SJCRH30 (cell line): ENCODE results near the gene DENND1A. TPM values are rescaled to one million over a fixed set of nuclear protein-coding genes. Genes with fewer than 3 reads are reported as not detected.

Source experiments
- DNase-seq, 2 experiments: peaks; one replicate each; pipeline ENCODE4 v3.0.0-alpha.2; 2015 to 2020
- H3K27ac ChIP-seq: fragments of 250-450 bp; sonication (Bioruptor Pico); 2 replicates; pipeline ENCODE4 v1.5.1; 2020; ENCODE audit warnings: mild to moderate bottlenecking, moderate library complexity
- H3K27me3 ChIP-seq: fragments of 250-450 bp; sonication (Bioruptor Pico); 2 replicates; pipeline ENCODE4 v1.5.1; 2020; ENCODE audit warnings: mild to moderate bottlenecking, moderate library complexity
- H3K36me3 ChIP-seq: fragments of 250-450 bp; sonication (Bioruptor Pico); 2 replicates; pipeline ENCODE4 v1.5.1; 2020; ENCODE audit warnings: mild to moderate bottlenecking, moderate library complexity
- H3K4me1 ChIP-seq: fragments of 250-450 bp; sonication (Bioruptor Pico); 2 replicates; pipeline ENCODE4 v1.5.1; 2020; ENCODE audit warnings: mild to moderate bottlenecking, moderate library complexity
- H3K4me3 ChIP-seq: fragments of 250-450 bp; sonication (Bioruptor Pico); 2 replicates; pipeline ENCODE4 v1.5.1; 2020; ENCODE audit warnings: mild to moderate bottlenecking, moderate library complexity
- H3K9me3 ChIP-seq: fragments of 250-450 bp; sonication (Bioruptor Pico); replicated peaks from 2 replicates; pipeline ENCODE4 v1.5.1; 2020; ENCODE audit warnings: mild to moderate bottlenecking, moderate library complexity
- total RNA-seq: library from RNA; depleted of rRNA; stranded (reverse); fragments of >200 nt; shearing (Covaris generic); gene quantifications from 2 replicates; pipeline ENCODE4 v1.2.3, GENCODE V29; 2014

DENND1A gene
- total RNA-seq, 1 experiment from 2014 or later = 41.3 TPM

DNA sequence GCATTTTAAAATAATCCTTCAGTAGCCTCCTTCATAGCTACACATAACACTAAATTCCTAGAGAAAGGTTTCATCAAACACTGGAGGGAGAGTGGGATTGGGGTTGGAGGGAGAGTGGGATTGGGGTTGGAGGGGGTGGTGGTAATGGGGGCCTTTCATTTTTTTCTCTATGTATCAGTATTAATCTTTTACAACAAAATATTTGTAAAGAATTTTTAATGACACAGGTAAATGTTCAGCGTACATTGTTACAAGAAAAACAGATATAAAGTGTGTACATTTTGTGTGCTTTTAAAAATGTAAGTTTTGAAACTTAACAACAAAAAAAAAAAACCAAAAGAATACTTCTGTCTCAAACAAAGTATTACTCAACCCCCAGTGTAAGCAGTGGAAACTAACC, 266.4 kb downstream of the DENND1A start:
- DNase-seq = no peak
- Histone ChIP-seq H3K9me3 (peaks cover 13% of the 10 kb centered on the region; the same call in 1 of the 2 replicates), H3K4me3 (no peak overlapping the region), H3K36me3 (peaks cover 2% of the 10 kb centered on the region; the same call in 1 of the 2 replicates), H3K27ac (no peak overlapping the region), H3K27me3 (no peaks in the 10 kb centered on the region), H3K4me1 (peaks cover 12% of the 10 kb centered on the region)

- peaks cover 15% of the 10 kb centered on the region for H3K4me1 ChIP-seq
- no peaks in the 10 kb centered on the region; the same call in 1 of the 2 replicates for H3K27me3 ChIP-seq
- no peak overlapping the region for H3K27ac ChIP-seq
- no peak overlapping the region for H3K4me3 ChIP-seq
- peaks cover 8% of the 10 kb centered on the region for H3K36me3 ChIP-seq
- peaks cover 13% of the 10 kb centered on the region; the same call in 1 of the 2 replicates for H3K9me3 ChIP-seq
- DNase-seq = no peak
Observed at GRCh38 chr9:123662057-123662776, 267.7 kb downstream of the DENND1A start.

- Histone ChIP-seq H3K27ac (no peak overlapping the region), H3K36me3 (peaks cover 8% of the 10 kb centered on the region; the same call in 1 of the 2 replicates), H3K4me3 (no peak overlapping the region), H3K27me3 (no peaks in the 10 kb centered on the region; the same call in 1 of the 2 replicates), H3K9me3 (peaks cover 13% of the 10 kb centered on the region; the same call in 1 of the 2 replicates), H3K4me1 (peaks cover 15% of the 10 kb centered on the region)
- peak; percentile 24 to 54 for DNase-seq
Observed at GRCh38 chr9:123660691-123661466, 269.0 kb downstream of the DENND1A start.

DNA sequence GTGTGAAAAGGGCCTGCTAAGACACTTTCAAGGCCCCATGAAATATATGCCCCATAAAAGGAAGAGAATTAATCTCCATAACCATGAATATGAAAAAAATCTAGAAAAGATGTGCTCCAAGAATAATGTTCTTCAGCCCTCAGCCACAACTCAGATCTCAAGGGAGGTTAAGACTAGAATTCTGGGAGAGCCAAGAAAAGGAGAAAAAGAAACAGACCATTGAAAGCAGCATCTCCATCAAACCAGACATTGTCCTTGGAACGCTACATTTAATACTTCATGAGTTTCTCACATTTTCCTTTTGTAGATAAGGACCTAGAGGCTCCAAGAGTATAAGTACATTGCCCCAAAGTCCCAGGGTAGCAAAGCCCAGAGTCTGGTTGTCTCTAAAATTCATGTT, 270.6 kb downstream of the DENND1A start:
- Histone ChIP-seq H3K4me3 (no peak overlapping the region), H3K27ac (no peak overlapping the region), H3K36me3 (peaks cover 8% of the 10 kb centered on the region; the same call in 1 of the 2 replicates), H3K4me1 (peaks cover 15% of the 10 kb centered on the region), H3K27me3 (no peaks in the 10 kb centered on the region; the same call in 1 of the 2 replicates), H3K9me3 (peaks cover 13% of the 10 kb centered on the region; the same call in 1 of the 2 replicates)
- DNase-seq = no peak

- H3K4me3 ChIP-seq = no peak overlapping the region
- H3K27me3 ChIP-seq = no peaks in the 10 kb centered on the region; the same call in 1 of the 2 replicates
- H3K27ac ChIP-seq = no peak overlapping the region
- H3K36me3 ChIP-seq = peaks cover 8% of the 10 kb centered on the region; the same call in 1 of the 2 replicates
- no peak for DNase-seq
- peaks cover 10% of the 10 kb centered on the region; the same call in 1 of the 2 replicates for H3K9me3 ChIP-seq
- H3K4me1 ChIP-seq = peaks cover 15% of the 10 kb centered on the region
Observed at GRCh38 chr9:123658792-123659191, 271.1 kb downstream of the DENND1A start.

- Histone ChIP-seq H3K9me3 (peaks cover 10% of the 10 kb centered on the region; the same call in 1 of the 2 replicates), H3K4me3 (no peak overlapping the region), H3K27ac (no peak overlapping the region), H3K27me3 (no peaks in the 10 kb centered on the region; the same call in 1 of the 2 replicates), H3K36me3 (peaks cover 8% of the 10 kb centered on the region; the same call in 1 of the 2 replicates), H3K4me1 (peaks cover 15% of the 10 kb centered on the region)
- no peak for DNase-seq
Observed at GRCh38 chr9:123657941-123658340, 272.0 kb downstream of the DENND1A start.

DNA sequence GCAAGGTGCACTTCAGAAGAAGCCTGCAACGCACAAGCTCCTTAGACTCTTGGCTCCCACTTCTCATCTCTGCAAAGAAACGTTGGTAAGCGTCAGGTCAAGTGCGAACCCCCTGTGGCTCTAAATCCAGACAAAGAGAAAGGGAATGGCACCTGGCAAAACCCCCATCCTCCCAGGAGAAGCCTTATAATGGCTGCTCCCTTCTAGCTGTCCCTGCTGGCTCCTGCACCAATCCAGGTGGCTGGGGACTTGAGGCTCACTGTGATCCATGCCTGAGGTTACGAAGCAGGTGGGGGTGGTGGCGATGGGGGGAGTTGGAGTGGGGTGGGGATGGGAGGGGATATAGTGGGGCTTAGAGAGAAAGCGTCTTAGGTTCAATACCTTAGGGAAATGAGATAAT, 272.8 kb downstream of the DENND1A start:
- no peak overlapping the region for H3K27ac ChIP-seq
- H3K27me3 ChIP-seq = no peaks in the 10 kb centered on the region; the same call in 1 of the 2 replicates
- peaks cover 15% of the 10 kb centered on the region for H3K4me1 ChIP-seq
- no peak for DNase-seq
- peaks cover 9% of the 10 kb centered on the region; the same call in 1 of the 2 replicates for H3K9me3 ChIP-seq
- H3K4me3 ChIP-seq = no peak overlapping the region
- H3K36me3 ChIP-seq = peaks cover 8% of the 10 kb centered on the region; the same call in 1 of the 2 replicates

- no peak overlapping the region for H3K27ac ChIP-seq
- H3K9me3 ChIP-seq = peaks cover 3% of the 10 kb centered on the region; the same call in 1 of the 2 replicates
- DNase-seq = no peak
- no peaks in the 10 kb centered on the region; the same call in 1 of the 2 replicates for H3K27me3 ChIP-seq
- H3K4me1 ChIP-seq = peaks cover 15% of the 10 kb centered on the region
- H3K4me3 ChIP-seq = no peak overlapping the region
- peaks cover 6% of the 10 kb centered on the region; the same call in 1 of the 2 replicates for H3K36me3 ChIP-seq
Observed at GRCh38 chr9:123656565-123656964, 273.4 kb downstream of the DENND1A start.

- Histone ChIP-seq H3K27ac (no peak overlapping the region), H3K36me3 (peaks cover 6% of the 10 kb centered on the region; the same call in 1 of the 2 replicates), H3K9me3 (no peaks in the 10 kb centered on the region), H3K4me1 (peaks cover 13% of the 10 kb centered on the region), H3K27me3 (no peaks in the 10 kb centered on the region; the same call in 1 of the 2 replicates), H3K4me3 (no peak overlapping the region)
- DNase-seq = no peak
Observed at GRCh38 chr9:123655681-123656423, 274.1 kb downstream of the DENND1A start.

DNA sequence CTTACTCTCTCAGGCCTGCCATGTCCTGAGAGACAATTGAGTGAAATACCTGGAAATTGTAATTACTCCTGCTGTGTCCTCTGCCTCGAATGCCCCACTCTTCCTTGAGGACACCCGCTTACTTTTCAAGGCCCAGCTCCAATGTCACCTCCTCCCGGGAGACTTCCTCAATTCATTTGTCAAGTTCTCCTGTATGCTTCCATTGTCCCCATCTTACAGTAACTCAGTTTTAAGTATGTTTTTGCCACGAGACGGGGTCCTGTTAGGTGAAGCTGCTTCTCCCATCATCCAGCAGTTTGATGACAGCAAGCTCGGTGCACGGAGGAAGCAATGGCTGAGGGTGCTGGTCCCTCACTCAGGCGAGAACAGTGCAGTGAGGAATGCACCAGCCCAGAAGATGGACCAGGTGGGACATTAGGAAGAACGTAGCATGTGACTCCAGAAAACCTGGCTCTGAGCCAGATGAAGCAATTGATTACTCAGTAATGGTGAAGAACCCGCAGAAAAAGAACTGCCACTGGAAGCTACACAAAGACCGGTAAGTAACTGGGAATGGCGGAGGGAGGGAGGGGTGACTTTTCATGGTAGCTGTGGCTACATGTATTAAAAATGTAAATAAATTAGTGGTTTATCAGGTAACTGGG, 274.8 kb downstream of the DENND1A start:
- H3K9me3 ChIP-seq = no peaks in the 10 kb centered on the region
- peaks cover 6% of the 10 kb centered on the region for H3K4me1 ChIP-seq
- no peaks in the 10 kb centered on the region; the same call in 1 of the 2 replicates for H3K27me3 ChIP-seq
- no peak overlapping the region for H3K27ac ChIP-seq
- H3K4me3 ChIP-seq = no peak overlapping the region
- peaks cover 6% of the 10 kb centered on the region; the same call in 1 of the 2 replicates for H3K36me3 ChIP-seq
- DNase-seq = no peak

GRCh38 chr9:123654218-123654993, 275.5 kb downstream of the DENND1A start:
- peaks cover 6% of the 10 kb centered on the region; the same call in 1 of the 2 replicates for H3K36me3 ChIP-seq
- H3K27ac ChIP-seq = no peak overlapping the region
- H3K4me1 ChIP-seq = peaks cover 6% of the 10 kb centered on the region
- H3K9me3 ChIP-seq = no peaks in the 10 kb centered on the region
- H3K27me3 ChIP-seq = no peaks in the 10 kb centered on the region; the same call in 1 of the 2 replicates
- no peak for DNase-seq
- no peak overlapping the region for H3K4me3 ChIP-seq

GRCh38 chr9:123652416-123652815, 277.5 kb downstream of the DENND1A start:
- no peaks in the 10 kb centered on the region for H3K27me3 ChIP-seq
- H3K36me3 ChIP-seq = peaks cover 9% of the 10 kb centered on the region
- H3K9me3 ChIP-seq = no peaks in the 10 kb centered on the region
- DNase-seq = peak; percentile 26 to 31
- no peak overlapping the region for H3K27ac ChIP-seq
- H3K4me3 ChIP-seq = no peak overlapping the region
- H3K4me1 ChIP-seq = no peaks in the 10 kb centered on the region; the same call in 1 of the 2 replicates

GRCh38 chr9:123651871-123652270, 278.1 kb downstream of the DENND1A start:
- Histone ChIP-seq H3K4me1 (no peaks in the 10 kb centered on the region; the same call in 1 of the 2 replicates), H3K9me3 (no peaks in the 10 kb centered on the region), H3K27ac (no peak overlapping the region), H3K4me3 (no peak overlapping the region), H3K36me3 (peaks cover 9% of the 10 kb centered on the region), H3K27me3 (no peaks in the 10 kb centered on the region)
- DNase-seq = no peak
